Type B pancreatic cell (in vitro differentiated cells): ENCODE results near the gene PPARG. TPM values are rescaled to one million over a fixed set of nuclear protein-coding genes. Genes with fewer than 3 reads are reported as not detected.

Experiments
- DNase-seq: peaks from one replicate; pipeline ENCODE4 v3.0.0; 2021; ENCODE audit warnings: mixed read lengths; ENCODE audit not compliant: unreplicated experiment; ENCODE audit errors: extremely low spot score
- H3K27ac Mint-ChIP-seq: 2 replicates; pipeline ENCODE4 v1.8.0; 2021; ENCODE audit warnings: mild to moderate bottlenecking, mixed read lengths
- H3K27me3 Mint-ChIP-seq: 2 replicates; pipeline ENCODE4 v1.8.0; 2021; ENCODE audit warnings: mixed read lengths
- H3K36me3 Mint-ChIP-seq: 2 replicates; pipeline ENCODE4 v1.8.0; 2021; ENCODE audit warnings: mixed read lengths
- H3K4me1 Mint-ChIP-seq: one replicate; pipeline ENCODE4 v1.8.0; 2021; ENCODE audit warnings: mixed read lengths; ENCODE audit not compliant: unreplicated experiment
- H3K4me3 Mint-ChIP-seq: 2 replicates; pipeline ENCODE4 v1.8.0; 2021; ENCODE audit warnings: mild to moderate bottlenecking, mixed read lengths
- H3K9me3 Mint-ChIP-seq: 2 replicates; pipeline ENCODE4 v1.8.0; 2021; ENCODE audit warnings: mixed read lengths
- total RNA-seq: library from RNA; stranded (reverse); gene quantifications from 2 replicates; pipeline ENCODE4 v1.2.1, GENCODE V29; 2021; ENCODE audit warnings: low replicate concordance
- TF ChIP-seq, protein P1 (sequence below): fragments of 200-600 bp; sonication (generic); conservative IDR thresholded peaks from 2 replicates; pipeline ENCODE4 v1.5.0; 2021; ENCODE audit warnings: antibody characterized with exemption, mild to moderate bottlenecking

The PPARG gene
- total RNA-seq, 1 donor from 2014 or later: 21.5 TPM

DNA sequence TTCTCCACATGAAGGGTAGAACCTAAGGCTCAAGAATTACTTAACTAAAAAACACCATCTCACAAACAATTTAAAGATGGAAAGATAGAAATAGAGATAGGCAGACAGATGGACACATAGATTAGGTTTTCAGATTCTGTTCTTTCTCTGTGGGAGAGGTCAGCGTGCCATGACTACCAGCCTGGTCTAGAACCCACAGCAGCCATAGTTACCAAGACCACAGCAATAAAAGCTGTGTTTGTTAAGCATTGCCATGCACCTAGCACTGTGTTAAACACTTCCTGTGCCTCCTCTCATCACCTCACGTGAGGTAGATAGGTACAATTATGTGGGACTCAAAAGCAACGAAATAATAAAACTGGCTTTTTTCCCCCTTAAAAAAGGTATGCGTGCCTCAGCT is 112.3 kb downstream of the PPARG start:
- no peak overlapping the region for H3K27ac Mint-ChIP-seq

DNA sequence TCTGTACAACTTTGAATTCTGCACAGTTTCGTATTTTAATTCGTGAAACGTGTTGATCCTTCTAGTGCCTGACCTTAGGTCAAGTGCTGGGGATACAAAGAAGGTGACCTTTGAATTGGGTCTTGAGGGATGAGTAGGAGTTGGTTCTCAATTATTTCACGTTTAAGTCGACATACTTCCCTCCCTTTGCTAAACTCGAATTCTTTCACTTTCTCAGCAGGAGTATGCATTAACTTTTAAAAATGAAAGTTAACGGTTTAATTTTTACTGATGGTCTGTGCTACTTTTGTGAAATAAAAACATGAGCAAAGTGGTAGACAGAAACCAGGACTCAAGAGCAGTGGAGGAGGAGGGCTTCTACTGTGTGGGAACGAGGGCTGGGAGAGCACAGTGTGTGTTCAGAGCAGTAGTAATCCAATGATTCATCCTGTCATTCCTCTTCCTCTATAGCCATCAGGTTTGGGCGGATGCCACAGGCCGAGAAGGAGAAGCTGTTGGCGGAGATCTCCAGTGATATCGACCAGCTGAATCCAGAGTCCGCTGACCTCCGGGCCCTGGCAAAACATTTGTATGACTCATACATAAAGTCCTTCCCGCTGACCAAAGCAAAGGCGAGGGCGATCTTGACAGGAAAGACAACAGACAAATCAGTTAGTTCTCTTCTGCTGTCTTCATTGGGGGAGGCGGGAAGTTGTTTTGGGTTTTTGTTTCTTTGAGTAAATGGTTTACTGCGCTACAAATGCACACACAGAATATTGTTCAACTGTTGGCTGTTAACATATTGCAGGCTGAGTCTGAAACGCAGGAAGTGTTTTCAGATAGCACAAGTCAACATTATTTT is 116.8 kb downstream of the PPARG start:
- peaks cover 6% of the 10 kb centered on the region for H3K36me3 Mint-ChIP-seq
- TF ChIP-seq, protein P1, sequence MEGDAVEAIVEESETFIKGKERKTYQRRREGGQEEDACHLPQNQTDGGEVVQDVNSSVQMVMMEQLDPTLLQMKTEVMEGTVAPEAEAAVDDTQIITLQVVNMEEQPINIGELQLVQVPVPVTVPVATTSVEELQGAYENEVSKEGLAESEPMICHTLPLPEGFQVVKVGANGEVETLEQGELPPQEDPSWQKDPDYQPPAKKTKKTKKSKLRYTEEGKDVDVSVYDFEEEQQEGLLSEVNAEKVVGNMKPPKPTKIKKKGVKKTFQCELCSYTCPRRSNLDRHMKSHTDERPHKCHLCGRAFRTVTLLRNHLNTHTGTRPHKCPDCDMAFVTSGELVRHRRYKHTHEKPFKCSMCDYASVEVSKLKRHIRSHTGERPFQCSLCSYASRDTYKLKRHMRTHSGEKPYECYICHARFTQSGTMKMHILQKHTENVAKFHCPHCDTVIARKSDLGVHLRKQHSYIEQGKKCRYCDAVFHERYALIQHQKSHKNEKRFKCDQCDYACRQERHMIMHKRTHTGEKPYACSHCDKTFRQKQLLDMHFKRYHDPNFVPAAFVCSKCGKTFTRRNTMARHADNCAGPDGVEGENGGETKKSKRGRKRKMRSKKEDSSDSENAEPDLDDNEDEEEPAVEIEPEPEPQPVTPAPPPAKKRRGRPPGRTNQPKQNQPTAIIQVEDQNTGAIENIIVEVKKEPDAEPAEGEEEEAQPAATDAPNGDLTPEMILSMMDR: no peak
- H3K27ac Mint-ChIP-seq: peak overlapping the region; percentile 73
- H3K4me3 Mint-ChIP-seq: peak overlapping the region; percentile 46
- no peak for DNase-seq
- peaks cover 15% of the 10 kb centered on the region for H3K4me1 Mint-ChIP-seq
- H3K9me3 Mint-ChIP-seq: peaks cover 6% of the 10 kb centered on the region
- peaks cover 4% of the 10 kb centered on the region for H3K27me3 Mint-ChIP-seq

More for the DNA sequence above, 112.3 kb downstream of the PPARG start:
- no peak overlapping the region for H3K4me3 Mint-ChIP-seq
- peaks cover 9% of the 10 kb centered on the region for H3K4me1 Mint-ChIP-seq
- H3K9me3 Mint-ChIP-seq: peaks cover 6% of the 10 kb centered on the region
- TF ChIP-seq, protein P1: no peak
- no peak for DNase-seq
- H3K27me3 Mint-ChIP-seq: peaks cover 21% of the 10 kb centered on the region
- peaks cover 6% of the 10 kb centered on the region for H3K36me3 Mint-ChIP-seq

DNA sequence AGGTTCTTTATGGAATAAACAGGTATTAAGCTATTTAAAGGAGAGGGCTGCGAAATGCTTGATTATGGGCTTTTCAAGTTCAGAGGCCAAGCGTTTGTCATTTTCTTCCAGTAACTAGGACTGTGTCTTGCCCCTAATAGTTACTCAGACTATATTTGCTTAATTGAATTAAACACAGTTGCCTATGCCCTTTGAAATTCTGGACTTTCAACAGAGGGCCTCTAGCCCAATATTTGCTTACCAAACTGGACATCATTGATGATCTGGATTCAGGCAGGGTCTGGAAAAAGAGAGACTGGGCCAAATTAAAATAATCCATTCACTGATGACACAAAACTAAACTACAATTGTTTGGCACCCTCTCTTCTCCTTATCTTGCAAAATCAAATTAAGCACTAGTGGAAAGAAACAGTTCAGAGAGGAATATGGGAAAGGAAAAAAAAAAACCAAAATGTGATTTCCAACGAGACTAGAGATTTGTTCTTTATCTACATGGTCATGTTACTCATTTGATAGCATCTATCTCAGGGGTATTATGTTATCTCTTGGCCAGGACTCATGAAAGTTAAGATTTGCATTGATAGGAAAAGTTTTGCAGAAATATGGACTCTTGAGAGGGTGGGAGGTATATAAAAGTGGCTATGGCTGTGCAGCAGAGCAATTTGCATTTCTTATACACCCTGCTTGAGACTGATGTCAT is 120.3 kb downstream of the PPARG start:
- DNase-seq: no peak
- peaks cover 15% of the 10 kb centered on the region for H3K4me1 Mint-ChIP-seq
- peaks cover 6% of the 10 kb centered on the region for H3K9me3 Mint-ChIP-seq
- peaks cover 6% of the 10 kb centered on the region for H3K36me3 Mint-ChIP-seq
- H3K27ac Mint-ChIP-seq: no peak overlapping the region
- H3K4me3 Mint-ChIP-seq: no peak overlapping the region
- no peaks in the 10 kb centered on the region for H3K27me3 Mint-ChIP-seq
- TF ChIP-seq, protein P1: no peak

DNA sequence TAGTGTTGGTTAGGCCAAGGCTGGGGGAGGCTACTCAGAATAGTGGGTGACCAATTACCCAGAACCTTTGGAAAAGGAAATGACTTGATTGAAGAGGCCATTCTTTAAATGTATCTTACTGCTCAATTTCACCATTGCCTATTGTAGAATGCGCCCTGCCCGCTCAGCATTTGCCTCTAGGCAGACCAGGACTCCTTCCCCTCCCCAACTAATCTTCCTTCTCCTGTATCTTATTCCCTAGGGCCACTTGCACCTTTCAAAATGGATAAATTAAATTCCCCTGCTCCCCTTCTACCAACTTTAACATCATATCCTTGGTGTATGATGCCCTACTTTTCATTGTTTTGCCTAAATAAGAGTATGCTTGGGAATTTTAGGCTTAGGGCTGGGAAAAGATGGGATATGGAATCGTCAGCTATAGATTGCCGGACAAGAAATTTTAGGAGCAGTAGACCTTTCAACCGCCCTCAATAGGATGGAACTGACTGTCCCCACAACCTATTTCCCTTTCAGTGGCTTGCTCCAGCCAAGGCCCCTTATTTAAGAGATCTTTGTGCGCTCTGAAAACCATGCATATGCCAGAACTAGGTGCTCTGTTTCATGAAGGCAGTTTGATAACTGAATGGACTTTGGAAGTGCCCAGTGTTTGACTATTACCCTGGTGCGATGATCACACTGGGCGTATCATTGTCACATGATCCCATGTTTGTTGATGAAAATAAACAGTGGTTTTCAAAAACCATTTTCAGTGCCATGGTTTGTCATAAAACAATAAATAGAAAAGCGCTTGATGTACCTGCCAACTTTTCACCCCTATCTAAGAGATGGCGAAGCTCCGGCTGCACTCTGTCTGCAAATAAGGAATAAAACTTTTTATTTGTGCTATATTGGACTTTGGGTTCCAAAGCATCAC is 121.1 kb downstream of the PPARG start:
- peaks cover 15% of the 10 kb centered on the region for H3K4me1 Mint-ChIP-seq
- H3K27ac Mint-ChIP-seq: no peak overlapping the region
- no peak for DNase-seq
- H3K9me3 Mint-ChIP-seq: peaks cover 6% of the 10 kb centered on the region
- H3K36me3 Mint-ChIP-seq: peaks cover 6% of the 10 kb centered on the region
- no peak overlapping the region for H3K4me3 Mint-ChIP-seq
- TF ChIP-seq, protein P1: no peak
- no peaks in the 10 kb centered on the region for H3K27me3 Mint-ChIP-seq

DNA sequence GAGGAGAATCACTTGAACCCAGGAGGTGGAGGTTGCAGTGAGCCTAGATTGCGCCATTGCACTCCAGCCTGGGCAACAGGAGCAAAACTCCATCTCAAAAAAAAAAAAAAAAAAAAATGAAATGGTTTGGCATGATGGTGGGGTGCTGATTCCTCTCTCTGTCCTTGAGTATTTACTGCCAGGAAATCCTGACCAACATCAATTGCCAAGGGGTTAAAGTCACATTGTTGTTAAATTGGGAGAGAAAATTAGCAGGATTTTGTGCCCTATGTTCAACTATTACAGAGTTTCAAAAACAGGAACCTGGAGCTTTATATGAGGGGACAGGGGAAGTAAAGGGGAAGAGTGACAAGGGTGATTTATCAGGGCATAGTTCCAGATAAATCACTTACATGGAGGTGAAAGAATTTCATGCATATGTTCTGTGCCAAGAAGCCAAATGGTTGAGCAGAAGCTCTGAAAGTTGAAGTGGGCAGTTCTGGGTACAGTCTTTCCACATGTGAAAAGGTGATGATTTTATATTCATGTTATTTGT is 124.9 kb downstream of the PPARG start:
- Mint-ChIP-seq H3K27me3 (no peaks in the 10 kb centered on the region), H3K27ac (no peak overlapping the region), H3K4me3 (no peak overlapping the region), H3K36me3 (no peaks in the 10 kb centered on the region), H3K4me1 (peaks cover 12% of the 10 kb centered on the region), H3K9me3 (no peaks in the 10 kb centered on the region)
- DNase-seq: no peak
- TF ChIP-seq, protein P1: no peak
